Central memory CD8-positive, alpha-beta T cell (primary cell): Measurements from ENCODE around the gene ENKD1.

Experiments used
- ATAC-seq: fragments of 150-1000 bp; cut with Tn5 transposase; replicated peaks from 2 replicates; pipeline ENCODE4 v1.10.0; 2022; ENCODE audit warnings: mild to moderate bottlenecking, moderate FRiP score, moderate number of reproducible peaks; ENCODE audit not compliant: poor library complexity, severe bottlenecking; ENCODE audit errors: extremely low read depth
- DNase-seq, 2 donors: peaks; one replicate each; pipeline ENCODE4 v3.0.0; 2021; ENCODE audit warnings: low spot score in 2 of 2
- H3K27ac Mint-ChIP-seq: one replicate; pipeline ENCODE4 v1.8.0; 2022; ENCODE audit warnings: low read depth, mild to moderate bottlenecking, moderate library complexity, mixed read lengths
- H3K27me3 Mint-ChIP-seq: one replicate; pipeline ENCODE4 v1.8.0; 2022; ENCODE audit warnings: mixed read lengths
- H3K36me3 Mint-ChIP-seq: one replicate; pipeline ENCODE4 v1.8.0; 2022; ENCODE audit warnings: mild to moderate bottlenecking, moderate library complexity, mixed read lengths; ENCODE audit not compliant: insufficient read depth
- H3K4me1 Mint-ChIP-seq: one replicate; pipeline ENCODE4 v1.8.0; 2022; ENCODE audit warnings: mixed read lengths
- H3K4me3 Mint-ChIP-seq: one replicate; pipeline ENCODE4 v1.8.0; 2022; ENCODE audit warnings: mild to moderate bottlenecking, moderate library complexity, mixed read lengths
- H3K9me3 Mint-ChIP-seq: one replicate; pipeline ENCODE4 v1.8.0; 2022; ENCODE audit warnings: mixed read lengths

ENKD1 gene, protein sequence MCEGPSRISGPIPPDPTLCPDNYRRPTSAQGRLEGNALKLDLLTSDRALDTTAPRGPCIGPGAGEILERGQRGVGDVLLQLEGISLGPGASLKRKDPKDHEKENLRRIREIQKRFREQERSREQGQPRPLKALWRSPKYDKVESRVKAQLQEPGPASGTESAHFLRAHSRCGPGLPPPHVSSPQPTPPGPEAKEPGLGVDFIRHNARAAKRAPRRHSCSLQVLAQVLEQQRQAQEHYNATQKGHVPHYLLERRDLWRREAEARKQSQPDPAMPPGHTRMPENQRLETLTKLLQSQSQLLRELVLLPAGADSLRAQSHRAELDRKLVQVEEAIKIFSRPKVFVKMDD

DNA sequence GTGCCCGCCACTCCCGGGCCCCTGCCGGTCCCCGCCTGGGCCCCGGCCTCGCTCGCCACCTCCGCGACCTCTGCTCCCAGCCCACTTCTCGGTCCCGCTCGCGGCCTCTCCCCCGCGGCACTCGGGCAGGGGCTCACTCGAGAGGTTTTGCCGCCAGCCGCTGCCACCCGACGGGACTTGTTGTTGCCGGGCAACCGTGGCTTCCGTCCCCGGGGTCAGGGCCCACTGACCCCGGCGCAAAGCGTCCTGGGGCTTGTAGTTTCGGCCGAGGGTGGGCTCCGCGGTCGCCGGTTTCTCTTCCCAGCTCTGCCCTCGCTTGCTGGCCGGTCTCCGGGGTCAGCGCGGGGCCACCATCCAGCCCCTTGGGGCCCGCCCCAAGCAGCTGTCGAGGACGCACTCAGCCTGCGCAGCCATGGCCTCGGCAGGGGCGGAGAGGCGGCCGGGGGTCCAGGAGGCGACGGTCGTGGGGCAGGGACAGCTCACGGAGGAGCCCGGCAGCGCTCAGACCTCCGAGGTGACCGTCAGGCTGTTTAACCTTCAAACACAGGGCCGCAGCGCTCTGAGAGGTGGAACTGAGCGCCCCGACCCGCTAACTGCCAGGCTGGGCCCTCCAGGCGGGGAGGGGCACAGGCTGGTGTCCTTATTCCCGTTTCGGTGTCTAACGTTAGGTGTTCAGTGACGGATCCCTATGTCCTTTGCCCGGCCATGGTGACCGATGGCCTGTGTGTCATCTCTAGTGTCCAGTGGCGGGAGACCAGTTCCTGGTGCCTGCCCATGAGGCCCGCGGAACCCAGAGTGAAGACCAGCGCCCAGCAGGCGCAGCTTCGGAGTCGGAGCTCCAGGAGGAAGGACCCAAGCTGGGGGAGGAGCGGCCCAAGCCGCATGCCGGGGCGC is at the start of gene ENKD1, which contains the start of gene C16orf86:
TSS of gene ENKD1 (minus strand) at position 192 of the 894 bp plus-strand sequence. CDS start 308 bp downstream, outside the sequence.
TSS of gene C16orf86 (plus strand) at position 256 of the 894 bp plus-strand sequence. CDS start at position 413, 157 bp downstream.
- ATAC-seq (peak; percentile 78), DNase-seq (peak; percentile 63 to 66)
- peaks cover 3% of the 10 kb centered on the region for H3K36me3 Mint-ChIP-seq
- H3K4me1 Mint-ChIP-seq: peaks cover 5% of the 10 kb centered on the region
- H3K9me3 Mint-ChIP-seq: no peaks in the 10 kb centered on the region
- H3K27ac Mint-ChIP-seq: peak within 1 kb of the TSS; percentile 74
- H3K4me3 Mint-ChIP-seq: peak within 1 kb of the TSS; percentile 87
- no peaks in the 10 kb centered on the region for H3K27me3 Mint-ChIP-seq

DNA sequence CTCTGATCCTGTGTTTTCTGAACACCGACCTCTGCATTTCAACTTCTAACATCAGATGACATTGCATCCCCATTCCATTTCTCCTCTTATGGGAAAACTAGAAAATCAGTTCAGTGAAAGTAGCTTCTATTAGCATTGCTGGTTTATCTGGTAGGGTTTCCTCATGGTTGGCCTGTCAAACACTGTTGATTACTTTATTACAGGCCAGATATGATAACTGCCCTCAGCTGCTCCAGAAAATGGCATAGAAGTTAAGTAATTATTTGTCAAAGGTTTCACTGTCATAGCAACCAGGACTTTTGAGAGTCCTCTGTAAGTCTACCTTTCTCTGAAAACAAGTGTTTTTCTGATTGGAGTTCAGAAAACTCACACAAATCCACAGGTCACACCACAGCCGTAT is 49.5 kb upstream of the ENKD1 start:
- H3K36me3 Mint-ChIP-seq: peaks cover 12% of the 10 kb centered on the region
- DNase-seq (no peak), ATAC-seq (no peak)
- H3K27ac Mint-ChIP-seq: no peak overlapping the region
- H3K4me1 Mint-ChIP-seq: peaks cover 44% of the 10 kb centered on the region
- H3K9me3 Mint-ChIP-seq: no peaks in the 10 kb centered on the region
- no peak overlapping the region for H3K4me3 Mint-ChIP-seq
- H3K27me3 Mint-ChIP-seq: no peaks in the 10 kb centered on the region

DNA sequence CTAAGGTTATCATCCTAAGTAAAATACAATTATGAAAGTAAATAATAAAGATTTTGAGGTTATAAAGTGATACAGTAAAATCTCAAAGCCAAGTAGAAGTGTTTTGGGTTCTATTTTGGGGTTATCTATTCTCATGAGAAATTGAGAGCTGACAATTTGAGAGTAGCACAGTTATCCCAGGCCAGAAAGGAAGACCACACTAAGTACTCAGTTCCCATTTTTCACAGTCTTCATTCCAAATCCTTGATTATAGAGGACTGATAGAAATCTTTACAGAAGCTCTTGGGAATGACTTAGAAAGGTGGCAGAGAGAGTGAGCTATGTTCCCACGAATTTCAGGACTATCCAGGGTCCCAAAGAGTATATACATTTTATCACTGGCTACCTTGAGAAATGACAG is 48.0 kb upstream of the ENKD1 start:
- Mint-ChIP-seq H3K27ac (no peak overlapping the region), H3K27me3 (no peaks in the 10 kb centered on the region), H3K9me3 (no peaks in the 10 kb centered on the region), H3K4me1 (peaks cover 35% of the 10 kb centered on the region), H3K4me3 (no peak overlapping the region), H3K36me3 (peaks cover 13% of the 10 kb centered on the region)
- no peak for DNase-seq
- ATAC-seq: no peak

DNA sequence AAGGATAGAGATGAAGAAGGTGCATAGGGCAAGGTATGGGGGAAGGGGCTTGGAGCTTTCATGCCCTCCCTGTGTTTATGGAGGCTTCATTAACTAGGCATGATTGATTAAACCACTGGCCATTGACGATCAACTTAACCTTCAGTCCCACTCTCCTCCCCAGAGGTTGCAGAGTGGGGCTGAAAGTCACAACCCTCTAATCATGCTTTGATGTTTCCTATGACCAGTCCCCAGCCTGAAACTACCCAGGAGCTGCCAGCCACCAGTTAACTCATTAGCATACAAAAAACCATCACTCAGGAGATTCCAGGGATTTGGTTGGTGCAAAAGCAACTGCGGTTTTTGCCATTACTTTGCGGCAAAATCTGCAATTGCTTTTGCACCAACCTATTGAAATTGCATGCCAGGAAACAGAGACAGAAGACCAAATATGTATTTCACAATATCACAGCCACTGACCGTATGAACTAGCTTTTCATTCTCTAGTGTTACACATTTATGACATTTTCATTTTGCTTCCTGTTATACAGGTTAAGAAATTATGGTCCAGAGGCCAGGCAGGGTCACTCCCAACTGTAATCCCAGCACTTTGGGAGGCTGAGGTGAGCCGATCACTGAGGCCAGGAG is 47.2 kb upstream of the ENKD1 start:
- no peaks in the 10 kb centered on the region for H3K27me3 Mint-ChIP-seq
- H3K36me3 Mint-ChIP-seq: peaks cover 6% of the 10 kb centered on the region
- H3K4me1 Mint-ChIP-seq: peaks cover 27% of the 10 kb centered on the region
- H3K27ac Mint-ChIP-seq: no peak overlapping the region
- H3K9me3 Mint-ChIP-seq: no peaks in the 10 kb centered on the region
- no peak for ATAC-seq
- no peak for DNase-seq
- no peak overlapping the region for H3K4me3 Mint-ChIP-seq

DNA sequence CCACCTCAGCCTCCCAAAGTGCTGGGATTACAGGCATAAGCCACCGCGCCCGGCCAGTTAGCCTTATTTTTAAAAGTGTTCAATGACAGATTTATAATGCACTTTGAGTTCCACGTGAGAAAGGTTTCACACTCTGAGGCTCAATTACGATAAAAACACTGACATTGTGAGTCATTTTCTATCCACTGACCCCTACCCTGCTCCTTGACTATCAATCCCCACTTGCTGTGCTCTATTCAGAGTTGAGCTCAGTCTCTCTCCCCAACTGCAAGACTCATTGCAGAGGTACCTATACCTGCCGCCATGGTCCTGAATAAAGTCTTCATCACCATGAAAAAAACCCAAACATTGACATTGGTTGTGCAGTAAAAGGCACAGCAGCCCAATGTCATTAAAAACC is 44.1 kb upstream of the ENKD1 start:
- Mint-ChIP-seq H3K4me1 (peaks cover 14% of the 10 kb centered on the region), H3K27me3 (no peaks in the 10 kb centered on the region), H3K9me3 (no peaks in the 10 kb centered on the region), H3K27ac (peak overlapping the region; percentile 27), H3K36me3 (peaks cover 2% of the 10 kb centered on the region), H3K4me3 (no peak overlapping the region)
- ATAC-seq (no peak), DNase-seq (no peak)

DNA sequence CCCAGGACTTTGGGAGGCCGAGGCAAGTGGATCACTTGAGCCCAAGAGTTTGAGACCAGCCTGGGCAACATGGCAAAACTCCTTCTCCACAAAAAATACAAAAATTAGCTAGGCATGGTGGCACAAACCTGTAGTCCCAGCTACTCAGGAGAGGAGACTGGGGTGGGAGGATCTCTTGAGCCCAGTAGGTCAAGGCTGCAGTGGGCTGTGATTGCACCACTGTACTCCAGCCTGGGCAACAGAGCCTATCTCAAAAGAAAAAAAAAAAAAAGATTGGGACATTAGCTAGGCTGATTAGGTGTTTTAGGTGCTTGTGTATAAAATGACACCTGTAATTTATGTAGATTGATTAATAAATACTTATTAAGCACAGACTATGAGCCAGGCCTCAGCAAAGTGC is 42.5 kb upstream of the ENKD1 start:
- no peaks in the 10 kb centered on the region for H3K27me3 Mint-ChIP-seq
- H3K4me3 Mint-ChIP-seq: no peak overlapping the region
- H3K4me1 Mint-ChIP-seq: peaks cover 21% of the 10 kb centered on the region
- H3K9me3 Mint-ChIP-seq: no peaks in the 10 kb centered on the region
- ATAC-seq: no peak
- peaks cover 2% of the 10 kb centered on the region for H3K36me3 Mint-ChIP-seq
- DNase-seq: no peak
- no peak overlapping the region for H3K27ac Mint-ChIP-seq

DNA sequence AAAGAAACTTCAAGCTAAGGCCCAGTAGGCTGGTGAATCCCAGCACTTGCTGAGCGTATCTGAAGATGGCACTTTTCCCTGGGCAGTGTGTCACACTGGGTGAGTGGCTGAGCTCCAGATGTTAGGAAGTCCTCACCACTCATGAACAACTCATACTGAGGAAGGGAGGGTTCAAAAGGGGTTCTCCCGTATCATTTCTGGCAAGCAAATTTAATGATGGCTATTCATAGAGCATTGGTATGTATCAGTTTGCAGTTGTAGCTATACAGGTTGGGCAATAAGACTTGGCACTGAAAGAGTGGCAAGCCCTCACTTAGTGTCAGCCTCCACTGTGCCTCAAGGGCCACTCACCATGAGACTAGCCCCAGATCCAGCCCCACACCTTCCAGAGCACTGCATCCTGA is 41.8 kb upstream of the ENKD1 start:
- ATAC-seq: no peak
- DNase-seq: no peak
- no peaks in the 10 kb centered on the region for H3K27me3 Mint-ChIP-seq
- no peaks in the 10 kb centered on the region for H3K9me3 Mint-ChIP-seq
- H3K4me1 Mint-ChIP-seq: peaks cover 28% of the 10 kb centered on the region
- no peak overlapping the region for H3K4me3 Mint-ChIP-seq
- H3K36me3 Mint-ChIP-seq: peaks cover 2% of the 10 kb centered on the region
- H3K27ac Mint-ChIP-seq: no peak overlapping the region

DNA sequence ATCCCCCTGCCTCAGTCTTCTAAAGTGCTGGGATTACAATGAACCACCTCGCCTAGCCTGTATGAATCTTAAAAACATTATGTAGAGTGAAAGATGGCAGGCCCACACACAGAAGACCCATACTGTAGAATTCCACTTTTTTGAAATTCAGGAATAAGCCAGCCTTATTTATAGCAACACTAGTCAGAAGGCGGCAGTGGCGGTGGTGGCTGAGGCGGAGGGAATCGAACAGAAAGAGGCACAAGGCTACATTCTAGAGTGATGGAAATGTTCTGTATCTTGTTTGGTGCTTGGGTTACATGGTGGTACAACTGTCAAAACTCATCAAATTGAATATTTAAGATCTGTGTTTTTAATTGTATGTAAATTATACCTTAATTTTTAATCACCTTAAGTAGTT is 41.2 kb upstream of the ENKD1 start:
- Mint-ChIP-seq H3K4me1 (peaks cover 33% of the 10 kb centered on the region), H3K27me3 (no peaks in the 10 kb centered on the region), H3K4me3 (no peak overlapping the region), H3K36me3 (peaks cover 2% of the 10 kb centered on the region), H3K27ac (no peak overlapping the region), H3K9me3 (no peaks in the 10 kb centered on the region)
- DNase-seq: no peak
- ATAC-seq: no peak

DNA sequence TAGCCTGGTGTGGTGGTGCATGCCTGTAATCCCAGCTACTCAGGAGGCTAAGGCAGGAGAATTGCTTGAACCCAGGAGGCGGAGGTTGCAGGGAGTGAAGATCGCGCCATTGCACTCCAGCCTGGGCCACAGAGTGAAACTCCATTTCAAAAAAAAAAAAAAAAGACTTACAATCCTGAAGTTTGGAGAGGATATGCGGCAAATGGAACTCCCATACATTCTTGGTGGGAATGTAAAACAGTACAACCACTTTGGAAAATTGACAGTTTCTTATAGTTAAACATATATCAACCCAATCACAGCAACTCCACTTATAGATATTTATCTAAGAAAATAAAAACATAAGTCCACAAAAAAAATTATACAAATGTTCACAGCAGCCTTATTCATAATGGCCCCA is 40.7 kb upstream of the ENKD1 start:
- Mint-ChIP-seq H3K9me3 (no peaks in the 10 kb centered on the region), H3K4me1 (peaks cover 33% of the 10 kb centered on the region), H3K27me3 (no peaks in the 10 kb centered on the region), H3K36me3 (peaks cover 2% of the 10 kb centered on the region), H3K4me3 (no peak overlapping the region), H3K27ac (no peak overlapping the region)
- no peak for DNase-seq
- no peak for ATAC-seq

DNA sequence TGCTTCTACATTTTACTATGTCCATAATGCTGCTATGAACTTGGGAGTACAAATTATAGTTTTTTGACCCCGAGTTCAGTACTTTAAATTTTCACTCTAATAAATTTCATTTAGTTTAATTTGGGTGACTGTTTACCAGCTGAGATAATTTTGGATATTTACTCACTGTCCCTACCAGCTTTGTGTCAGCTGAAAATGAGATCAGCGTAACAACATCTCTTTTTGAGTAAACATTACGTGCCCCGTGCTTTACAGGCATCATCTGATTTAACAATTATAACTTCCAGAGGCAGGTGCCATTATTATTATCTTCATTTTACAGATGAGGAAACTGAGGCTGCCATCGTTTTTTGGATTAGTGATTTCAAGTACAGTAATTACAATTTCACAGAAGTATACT is 37.6 kb upstream of the ENKD1 start:
- Mint-ChIP-seq H3K4me3 (peak overlapping the region; percentile 52), H3K36me3 (no peaks in the 10 kb centered on the region), H3K4me1 (peaks cover 19% of the 10 kb centered on the region), H3K9me3 (no peaks in the 10 kb centered on the region), H3K27me3 (no peaks in the 10 kb centered on the region), H3K27ac (peak overlapping the region; percentile 92)
- no peak for ATAC-seq
- DNase-seq: no peak

DNA sequence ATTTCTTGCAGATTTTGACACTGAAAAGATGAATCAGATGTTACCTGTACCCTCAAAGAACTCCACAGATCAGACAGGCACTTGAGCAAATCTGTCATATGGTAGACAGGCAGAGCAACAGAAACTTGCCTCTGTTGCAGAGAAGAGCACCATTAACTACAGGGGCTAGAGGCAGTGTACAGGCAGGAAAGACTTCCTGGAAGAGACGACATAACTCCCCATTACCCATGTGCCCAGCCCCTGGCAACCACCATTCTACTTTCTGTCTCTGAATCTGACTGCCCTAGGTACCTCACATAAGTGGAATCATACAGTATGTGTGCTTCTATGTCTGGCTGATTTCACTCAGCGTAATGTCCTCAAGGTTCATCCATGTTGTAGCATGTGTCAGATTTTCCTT is 37.1 kb upstream of the ENKD1 start:
- Mint-ChIP-seq H3K4me3 (peak overlapping the region; percentile 52), H3K9me3 (no peaks in the 10 kb centered on the region), H3K27ac (peak overlapping the region; percentile 92), H3K36me3 (no peaks in the 10 kb centered on the region), H3K4me1 (peaks cover 19% of the 10 kb centered on the region), H3K27me3 (no peaks in the 10 kb centered on the region)
- ATAC-seq (peak; percentile 56), DNase-seq (no peak)

DNA sequence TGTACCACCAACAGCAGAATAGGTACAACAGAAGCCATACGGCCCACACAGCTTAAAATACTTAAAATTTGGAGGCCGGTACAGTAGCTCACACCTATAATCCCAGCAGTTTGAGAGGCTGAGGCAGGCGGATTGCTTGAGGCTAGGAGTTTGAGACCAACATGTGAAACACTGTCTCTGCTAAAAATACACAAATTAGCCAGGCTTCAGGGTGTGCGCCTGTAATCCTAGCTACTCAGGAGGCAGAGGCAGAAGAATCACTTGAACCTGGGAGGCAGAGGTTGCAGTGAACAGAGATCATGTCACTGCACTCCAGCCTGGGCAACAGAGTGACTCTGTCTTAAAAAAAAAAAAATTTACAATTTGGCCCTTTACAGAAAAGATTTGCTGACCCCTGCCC is 35.6 kb upstream of the ENKD1 start:
- Mint-ChIP-seq H3K4me1 (peaks cover 19% of the 10 kb centered on the region), H3K27me3 (no peaks in the 10 kb centered on the region), H3K4me3 (no peak overlapping the region), H3K36me3 (no peaks in the 10 kb centered on the region), H3K27ac (peak overlapping the region; percentile 92), H3K9me3 (no peaks in the 10 kb centered on the region)
- no peak for ATAC-seq
- DNase-seq: no peak
